ENCODE data around the gene SH3PXD2A. TPM values are rescaled to one million over a fixed set of nuclear protein-coding genes. Genes with fewer than 3 reads are reported as not detected.

The SH3PXD2A gene
- total RNA-seq, 1 experiment from 2014 or later: 6.3 TPM

DNA sequence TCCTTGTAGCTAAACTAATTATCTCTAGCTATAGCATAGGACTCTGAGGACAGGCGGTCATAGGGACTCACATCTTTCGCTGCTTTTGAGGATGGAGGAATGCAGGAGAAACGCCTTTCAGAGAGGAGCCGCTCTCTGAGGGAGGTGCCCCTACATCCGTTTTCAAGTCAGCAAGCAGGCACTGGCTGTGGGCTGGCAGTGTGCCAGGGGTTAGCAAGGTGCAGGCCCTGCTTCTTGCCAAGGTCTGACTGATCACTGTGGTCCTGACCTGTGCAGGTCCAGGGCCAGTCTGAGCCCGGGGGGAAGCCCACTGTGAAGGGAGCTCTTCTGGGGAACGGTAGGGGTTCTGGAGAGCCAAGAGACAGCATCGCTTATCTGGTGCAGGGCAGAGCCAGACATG, 89.4 kb downstream of the SH3PXD2A start:
- DNase-seq: no peak
- intact Hi-C loops (cut with micrococcal nuclease; ENCODE audit: unreplicated experiment): no loop called here
- Mint-ChIP-seq H3K9me3 (ENCODE audit: unreplicated experiment) (no peaks in the 10 kb centered on the region), H3K4me3 (ENCODE audit: unreplicated experiment) (no peak overlapping the region), H3K4me1 (ENCODE audit: low read depth, unreplicated experiment) (peaks cover 13% of the 10 kb centered on the region), H3K36me3 (ENCODE audit: insufficient read depth, unreplicated experiment) (no peaks in the 10 kb centered on the region), H3K27ac (ENCODE audit: unreplicated experiment) (no peak overlapping the region), H3K27me3 (ENCODE audit: insufficient read depth, unreplicated experiment) (no peaks in the 10 kb centered on the region)
- ChIA-PET POLR2A (interaction anchor here (0.5 kb wide), 1 partner anchor 48 kb away, joined by 6 read pairs; no protein-coding TSS in a partner anchor), CTCF (no interaction called here)
- no peaks in the 10 kb centered on the region for H3K27me3 ChIP-seq (replicated peaks; ENCODE audit: control insufficient read depth, insufficient read depth, low read length)
- no peaks in the 10 kb centered on the region for H3K4me1 ChIP-seq
- H3K4me3 ChIP-seq (ENCODE audit: low read depth, low read length): no peak overlapping the region
- no peak for TF ChIP-seq CTCF (IDR thresholded peaks at IDR 0.05; ENCODE audit: insufficient read depth in 1 of 2, low read depth in 1 of 2, low read length in 1 of 2, severe bottlenecking in 1 of 2, unreplicated experiment in 1 of 2)
- H3K9me3 ChIP-seq: no peaks in the 10 kb centered on the region
- no peaks in the 10 kb centered on the region for H3K36me3 ChIP-seq (ENCODE audit: control insufficient read depth, insufficient read depth, low read length)
- BruUV-seq (replicated peaks): no TSS peak

DNA sequence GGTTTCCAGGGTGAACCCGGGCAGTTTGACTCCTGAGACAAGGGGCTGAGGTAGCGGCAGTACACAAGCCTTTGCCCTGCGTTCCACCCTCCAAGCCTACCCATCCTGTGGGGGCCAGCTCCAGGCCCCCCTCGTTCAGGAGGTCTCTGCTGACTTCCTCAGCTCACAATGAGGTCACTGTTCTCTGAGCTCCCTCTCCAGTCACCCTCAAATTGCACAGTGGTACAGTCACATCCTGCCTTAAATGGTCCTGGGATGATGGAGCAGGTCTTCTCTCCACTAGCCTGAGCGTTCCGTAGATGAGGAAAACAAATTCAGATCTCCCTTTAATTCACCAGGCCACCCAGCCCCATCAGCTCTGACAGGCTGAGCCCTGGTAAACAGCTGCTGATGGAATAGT, 90.2 kb downstream of the SH3PXD2A start:
- POLR2A ChIA-PET: no interaction called here
- intact Hi-C loops (cut with micrococcal nuclease; ENCODE audit: unreplicated experiment): no loop called here
- TF ChIP-seq CTCF (IDR thresholded peaks at IDR 0.05; ENCODE audit: insufficient read depth in 1 of 2, low read depth in 1 of 2, low read length in 1 of 2, severe bottlenecking in 1 of 2, unreplicated experiment in 1 of 2): no peak
- H3K9me3 Mint-ChIP-seq (ENCODE audit: unreplicated experiment): no peaks in the 10 kb centered on the region
- H3K4me3 ChIP-seq (ENCODE audit: low read depth, low read length): no peak overlapping the region
- H3K4me1 Mint-ChIP-seq (ENCODE audit: low read depth, unreplicated experiment): peaks cover 13% of the 10 kb centered on the region
- no peaks in the 10 kb centered on the region for H3K27me3 ChIP-seq (replicated peaks; ENCODE audit: control insufficient read depth, insufficient read depth, low read length)
- BruUV-seq (replicated peaks): no TSS peak
- no peaks in the 10 kb centered on the region for H3K9me3 ChIP-seq
- DNase-seq: no peak
- no peak overlapping the region for H3K27ac Mint-ChIP-seq (ENCODE audit: unreplicated experiment)
- H3K36me3 Mint-ChIP-seq (ENCODE audit: insufficient read depth, unreplicated experiment): no peaks in the 10 kb centered on the region
- no peaks in the 10 kb centered on the region for H3K4me1 ChIP-seq
- H3K27me3 Mint-ChIP-seq (ENCODE audit: insufficient read depth, unreplicated experiment): no peaks in the 10 kb centered on the region
- H3K4me3 Mint-ChIP-seq (ENCODE audit: unreplicated experiment): no peak overlapping the region
- H3K36me3 ChIP-seq (ENCODE audit: control insufficient read depth, insufficient read depth, low read length): no peaks in the 10 kb centered on the region
- CTCF ChIA-PET: no interaction called here

DNA sequence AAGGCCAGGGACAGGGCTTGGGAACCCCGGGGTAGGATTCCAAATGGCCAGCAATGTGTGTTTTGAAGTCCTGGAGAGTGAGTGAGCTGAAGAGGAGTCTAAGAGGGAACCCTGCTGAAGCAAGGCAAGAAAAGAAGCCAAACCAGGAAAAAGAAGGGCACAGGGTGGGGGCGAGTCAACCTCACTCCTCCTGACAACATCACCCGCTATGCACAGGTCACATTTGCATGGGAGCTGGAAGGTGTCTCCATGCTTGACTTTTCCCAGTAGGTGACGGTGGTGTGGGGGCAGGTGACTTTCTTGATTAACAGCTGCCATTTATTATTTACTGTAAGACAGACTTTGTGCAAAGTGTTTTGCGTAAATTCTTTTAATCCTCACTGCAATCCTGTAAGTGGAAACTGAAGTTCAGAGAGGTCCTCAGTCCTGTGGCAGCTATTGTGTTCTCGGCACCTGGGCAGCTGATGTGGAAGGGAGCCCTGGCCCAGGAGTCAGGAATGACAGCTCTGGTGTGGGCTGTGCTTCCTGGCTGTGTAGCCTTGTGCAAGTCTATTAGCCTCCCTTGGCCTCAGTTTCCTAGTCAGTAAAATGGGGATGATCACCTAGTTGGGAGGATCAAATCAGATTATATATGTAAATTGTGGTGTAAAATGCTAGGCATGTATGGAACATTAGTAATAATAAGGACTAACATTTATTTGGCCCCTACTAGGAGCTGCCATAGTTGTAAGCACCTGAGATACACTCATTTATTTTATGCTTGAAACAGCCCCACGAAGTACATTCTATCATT, 90.9 kb downstream of the SH3PXD2A start:
- Histone ChIP-seq H3K9me3 (no peaks in the 10 kb centered on the region), H3K27me3 (replicated peaks; ENCODE audit: control insufficient read depth, insufficient read depth, low read length) (no peaks in the 10 kb centered on the region), H3K36me3 (ENCODE audit: control insufficient read depth, insufficient read depth, low read length) (no peaks in the 10 kb centered on the region), H3K4me3 (ENCODE audit: low read depth, low read length) (no peak overlapping the region), H3K4me1 (peaks cover 2% of the 10 kb centered on the region; the same call in 1 of the 2 replicates)
- Mint-ChIP-seq H3K4me3 (ENCODE audit: unreplicated experiment) (no peak overlapping the region), H3K27ac (ENCODE audit: unreplicated experiment) (no peak overlapping the region), H3K27me3 (ENCODE audit: insufficient read depth, unreplicated experiment) (no peaks in the 10 kb centered on the region), H3K9me3 (ENCODE audit: unreplicated experiment) (no peaks in the 10 kb centered on the region), H3K36me3 (ENCODE audit: insufficient read depth, unreplicated experiment) (no peaks in the 10 kb centered on the region), H3K4me1 (ENCODE audit: low read depth, unreplicated experiment) (peaks cover 15% of the 10 kb centered on the region)
- POLR2A ChIA-PET: no interaction called here
- no TSS peak for BruUV-seq (replicated peaks)
- intact Hi-C loops (cut with micrococcal nuclease; ENCODE audit: unreplicated experiment): no loop called here
- CTCF ChIA-PET: no interaction called here
- no peak for TF ChIP-seq CTCF (IDR thresholded peaks at IDR 0.05; ENCODE audit: insufficient read depth in 1 of 2, low read depth in 1 of 2, low read length in 1 of 2, severe bottlenecking in 1 of 2, unreplicated experiment in 1 of 2)
- DNase-seq: no peak

Data from Caco-2 (cell line).